GM12878 (cell line): ENCODE data around the gene SLC6A3. TPM values are rescaled to one million over a fixed set of nuclear protein-coding genes. Genes with fewer than 3 reads are reported as not detected.
A peak's percentile ranks its signal among the peaks of the same experiment; 100 is the strongest.

Experiments used
- ATAC-seq: fragments of 200-7000 bp; cut with Tn5 transposase; 3 replicates; pipeline ENCODE4 v1.9.1; 2020; ENCODE audit warnings: mild to moderate bottlenecking, moderate library complexity
- BruUV-seq: library from RNA; stranded (reverse); fragments of 400-500 nt; replicated peaks from 2 replicates; lab custom pipeline; 2021; lab: Mats Ljungman, UMichigan
- CTCF ChIA-PET: fragments of 300-600 bp; sonication (Branson Sonifier 250); formaldehyde crosslinking; extraction: SDS; loops from one replicate; lab custom pipeline; 2021; ENCODE audit warnings: inconsistent platforms; lab: Yijun Ruan, JAX
- POLR2A ChIA-PET: fragments of 350-600 bp; formaldehyde crosslinking; extraction: SDS; loops from one replicate; lab custom pipeline; 2021; ENCODE audit warnings: inconsistent platforms; lab: Charles Lee
- RAD21 ChIA-PET: fragments of 300-600 bp; sonication (Branson Sonifier 250); formaldehyde crosslinking; loops from one replicate; lab custom pipeline; 2023; ENCODE audit warnings: antibody characterized with exemption; ENCODE audit not compliant: unreplicated experiment; lab: Charles Lee
- SMC1A ChIA-PET: fragments of 300-600 bp; sonication (Branson Sonifier 250); formaldehyde crosslinking; loops from one replicate; lab custom pipeline; 2023; ENCODE audit not compliant: unreplicated experiment, uncharacterized antibody; lab: Charles Lee
- DNase-seq: peaks from one replicate; pipeline ENCODE4 v3.0.0-alpha.2; 2011; ENCODE audit warnings: low read depth, low spot score
- FAIRE-seq: peaks from 3 replicates; lab custom pipeline; 2011; peaks lifted over from hg19 to GRCh38; lab: Jason Lieb, UNC
- H2AFZ ChIP-seq: 2 replicates; pipeline ENCODE4 v1.6.0; 2011; ENCODE audit warnings: low read depth, low read length, control low read depth; ENCODE audit not compliant: control insufficient read depth
- H3K27ac ChIP-seq: 2 replicates; pipeline ENCODE4 v1.5.1; 2011; ENCODE audit warnings: control low read depth; ENCODE audit not compliant: control insufficient read depth, insufficient read depth
- H3K27me3 ChIP-seq, 2 experiments: replicated peaks in 1 of 2; 2 replicates each; pipeline versions ENCODE4 v1.6.0 to v1.6.1; 2011; ENCODE audit warnings: low read length in 1 of 2; ENCODE audit not compliant: control insufficient read depth in 2 of 2, insufficient read depth in 2 of 2
- H3K36me3 ChIP-seq, 2 experiments: 2 replicates each; pipeline ENCODE4 v1.5.1; 2011; ENCODE audit warnings: low read length in 1 of 2; ENCODE audit not compliant: control insufficient read depth in 2 of 2, insufficient read depth in 2 of 2
- H3K4me1 ChIP-seq: 2 replicates; pipeline ENCODE4 v1.6.1; 2011; ENCODE audit warnings: mild to moderate bottlenecking, low read length, moderate library complexity, mixed read lengths; ENCODE audit not compliant: control insufficient read depth, insufficient read depth
- H3K4me2 ChIP-seq: 2 replicates; pipeline ENCODE4 v1.6.0; 2011; ENCODE audit warnings: control low read depth; ENCODE audit not compliant: control insufficient read depth, insufficient read depth
- H3K4me3 ChIP-seq: fragments of 200-600 bp; sonication (generic); 2 replicates; pipeline ENCODE4 v1.5.1; 2016
- H3K79me2 ChIP-seq: 2 replicates; pipeline ENCODE4 v1.6.0; 2011; ENCODE audit warnings: low read length; ENCODE audit not compliant: control insufficient read depth, insufficient read depth
- H3K9ac ChIP-seq: 2 replicates; pipeline ENCODE4 v1.8.0; 2011; ENCODE audit warnings: low read length, control low read depth, mixed read lengths; ENCODE audit not compliant: control insufficient read depth, insufficient read depth
- H3K9me3 ChIP-seq: replicated peaks from 3 replicates; pipeline ENCODE4 v1.5.1; 2011; ENCODE audit warnings: mild to moderate bottlenecking, low read length; ENCODE audit not compliant: control insufficient read depth, insufficient read depth
- H4K20me1 ChIP-seq: 2 replicates; pipeline ENCODE4 v1.6.0; 2011; ENCODE audit not compliant: control insufficient read depth, insufficient read depth
- ATF7 ChIP-seq: fragments of 450-650 bp; IDR thresholded peaks from 2 replicates; pipeline ENCODE4 v1.6.1; 2016; ENCODE audit warnings: low read depth, mild to moderate bottlenecking
- CHD2 ChIP-seq: IDR thresholded peaks from 2 replicates; pipeline ENCODE4 v1.6.1; 2011; ENCODE audit warnings: low read depth, low read length, improper control_type of control experiment, borderline replicate concordance
- CHD4 ChIP-seq: fragments of 200-600 bp; sonication (generic); IDR thresholded peaks from 2 replicates; pipeline ENCODE4 v1.6.1; 2016; ENCODE audit warnings: mild to moderate bottlenecking
- ESRRA ChIP-seq: IDR thresholded peaks from 2 replicates; pipeline ENCODE4 v1.6.1; 2012; ENCODE audit warnings: mild to moderate bottlenecking, low read length, improper control_type of control experiment
- GABPA ChIP-seq: IDR thresholded peaks from 2 replicates; pipeline ENCODE4 v1.6.1; 2014; ENCODE audit warnings: antibody characterized with exemption, low read depth, mild to moderate bottlenecking, inconsistent platforms
- GATAD2B ChIP-seq: fragments of 450-650 bp; conservative IDR thresholded peaks from 2 replicates; pipeline ENCODE4 v1.6.1; 2017; ENCODE audit warnings: low read depth, mild to moderate bottlenecking, moderate library complexity
- HDGF ChIP-seq: fragments of 450-650 bp; IDR thresholded peaks from 2 replicates; pipeline ENCODE4 v1.6.1; 2016; ENCODE audit warnings: antibody characterized with exemption
- IKZF2 ChIP-seq, 2 experiments: fragments of 450-650 bp; IDR thresholded peaks; 2 replicates each; pipeline ENCODE4 v1.6.1; 2017; ENCODE audit warnings: mild to moderate bottlenecking in 2 of 2, moderate library complexity in 2 of 2
- KDM1A ChIP-seq: fragments of 200-600 bp; sonication (generic); IDR thresholded peaks from 2 replicates; pipeline ENCODE4 v1.6.1; 2016; ENCODE audit warnings: borderline replicate concordance
- MEF2A ChIP-seq: IDR thresholded peaks from 2 replicates; pipeline ENCODE4 v1.6.1; 2011; ENCODE audit warnings: low read depth, mild to moderate bottlenecking, low read length, moderate library complexity; ENCODE audit not compliant: insufficient read depth
- MTA2 ChIP-seq: fragments of 450-650 bp; IDR thresholded peaks from 2 replicates; pipeline ENCODE4 v1.6.1; 2016; ENCODE audit warnings: low read depth, mild to moderate bottlenecking, moderate library complexity
- MXI1 ChIP-seq: fragments of 150-350 bp; IDR thresholded peaks from 2 replicates; pipeline ENCODE4 v1.6.1; 2011; ENCODE audit warnings: low read depth, mild to moderate bottlenecking, inconsistent platforms, low read length, improper control_type of control experiment
- NBN ChIP-seq: fragments of 450-650 bp; IDR thresholded peaks from 2 replicates; pipeline ENCODE4 v1.6.1; 2016
- NR2F1 ChIP-seq: fragments of 450-650 bp; conservative IDR thresholded peaks from 2 replicates; pipeline ENCODE4 v1.6.1; 2017; ENCODE audit warnings: mild to moderate bottlenecking
- PAX5 ChIP-seq: IDR thresholded peaks from 2 replicates; pipeline ENCODE4 v1.6.1; 2011; ENCODE audit warnings: low read depth, low read length, borderline replicate concordance
- POU2F2 ChIP-seq: IDR thresholded peaks from 3 replicates; pipeline ENCODE4 v1.6.1; 2011; ENCODE audit warnings: low read depth, mild to moderate bottlenecking, low read length, borderline replicate concordance
- RCOR1 ChIP-seq: conservative IDR thresholded peaks from 2 replicates; pipeline ENCODE4 v1.6.1; 2012; ENCODE audit warnings: low read depth, low read length, improper control_type of control experiment
- RUNX3 ChIP-seq: IDR thresholded peaks from 2 replicates; pipeline ENCODE4 v1.6.1; 2012; ENCODE audit warnings: low read length, inconsistent platforms
- SMARCA5 ChIP-seq: fragments of 450-650 bp; IDR thresholded peaks from 2 replicates; pipeline ENCODE4 v1.6.1; 2017; ENCODE audit warnings: mild to moderate bottlenecking
- SP1 ChIP-seq: IDR thresholded peaks from one replicate; pipeline ENCODE4 v1.6.1; 2011; ENCODE audit warnings: low read depth, low read length
- SUPT20H ChIP-seq: IDR thresholded peaks from 2 replicates; pipeline ENCODE4 v1.6.1; 2011; ENCODE audit warnings: low read depth, mild to moderate bottlenecking, low read length, moderate library complexity, borderline replicate concordance; ENCODE audit not compliant: control insufficient read depth
- WGBS: methylation state at CpG from one replicate; pipeline ENCODE4 v1.1.6; 2016; ENCODE audit warnings: low lambda C conversion rate; ENCODE audit not compliant: insufficient replicate concordance, insufficient coverage; ENCODE audit errors: missing lambda C conversion rate; 5-methylcytosine and 5-hydroxymethylcytosine counted together
- in situ Hi-C: fragments of 300-500 bp; cut with MboI; formaldehyde crosslinking; loops from 9 replicates; pipeline ENCODE4 v1.14.3; 2018; ENCODE audit warnings: mixed read lengths
- intact Hi-C: fragments of 100-400 bp; cut with micrococcal nuclease; formaldehyde crosslinking; loops from one replicate; pipeline ENCODE4 v1.14.2; 2022; ENCODE audit not compliant: unreplicated experiment
- polyA plus RNA-seq, 11 experiments: library from polyadenylated mRNA; depleted of rRNA in 4 of 11; unstranded in 6 of 11; stranded (reverse) in 5 of 11; fragments of >200 nt; fragmentation: Nextera tagmentation in 4 of 11; fragmentation: Illumina TruSeq in 1 of 11; extraction: Ambion mirVana in 4 of 11; extraction: Trizol in 1 of 11; gene quantifications; 1 replicate in 1 of 11; 2 replicates in 10 of 11; pipeline versions ENCODE4 v1.2.1 to v1.2.3, GENCODE V29; 2011 to 2016; ENCODE audit warnings: inconsistent platforms in 2 of 11, missing spikeins in 2 of 11, low read depth in 1 of 11
- total RNA-seq, 4 experiments: library from RNA; depleted of rRNA in 3 of 4; stranded (reverse); fragments of >200 nt in 3 of 4; fragmentation: Illumina TruSeq in 1 of 4; extraction: Trizol in 1 of 4; gene quantifications; 2 replicates each; pipeline versions ENCODE4 v1.2.1 to v1.2.3, GENCODE V29; 2013 to 2021
- TF ChIP-seq, protein P1 (sequence below): fragments of 450-650 bp; IDR thresholded peaks from 2 replicates; pipeline ENCODE4 v1.6.1; 2017; ENCODE audit warnings: mild to moderate bottlenecking, low read depth, inconsistent platforms; ENCODE audit not compliant: poor library complexity, severe bottlenecking
- TF ChIP-seq, protein P2 (sequence below), 3 experiments: IDR thresholded peaks in 2 of 3; conservative IDR thresholded peaks in 1 of 3; 2 replicates each; pipeline ENCODE4 v1.5.1; 2011; ENCODE audit warnings: low read depth in 3 of 3, low read length in 3 of 3, mild to moderate bottlenecking in 3 of 3, control low read depth in 2 of 3, moderate library complexity in 2 of 3, inconsistent platforms in 1 of 3, mixed read lengths in 1 of 3; ENCODE audit not compliant: control insufficient read depth in 2 of 3, insufficient read depth in 1 of 3; ENCODE audit errors: extremely low read depth in 1 of 3

Gene SLC6A3
- total and polyA plus RNA-seq, 10 of the 15 experiments (the other 5 are each of a cell fraction or from before 2014, with no cell fraction given): 0.01 TPM; not detected in 9

DNA sequence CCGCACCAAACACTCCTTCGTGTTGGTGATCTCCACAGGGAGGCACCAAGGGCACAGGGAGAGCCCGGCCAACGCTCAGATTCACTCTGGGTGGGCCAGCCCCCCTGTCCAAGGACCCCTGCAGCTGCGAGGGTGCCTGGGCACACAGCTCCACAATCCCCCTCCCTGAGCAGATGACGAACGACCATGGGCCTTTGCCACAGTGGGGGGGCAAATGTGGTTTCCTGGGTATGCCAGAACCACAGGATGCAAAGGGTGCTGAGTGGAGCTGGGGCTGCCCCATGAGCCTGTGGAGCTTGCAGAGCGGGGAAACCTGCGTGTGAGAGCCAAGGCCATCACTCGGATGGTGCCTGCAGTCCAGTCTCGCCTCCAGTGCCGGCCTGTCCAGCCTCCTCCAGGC is 47.5 kb upstream of the SLC6A3 start:
- in situ Hi-C loops: no loop called here
- 42% methylated on average over 12 of the region's 12 CpGs for whole genome bisulfite sequencing
- intact Hi-C loops: loop anchor here (10.0 kb wide), 1 partner anchor 148 kb away; the partner anchor contains the start of gene CLPTM1L
- H3K4me3 ChIP-seq: peak overlapping the region; percentile 75; the same call in 1 of the 2 replicates
- peak overlapping the region; percentile 32 for H3K4me2 ChIP-seq
- FAIRE-seq: no peak
- H3K9me3 ChIP-seq: no peaks in the 10 kb centered on the region
- H3K79me2 ChIP-seq: peaks cover 79% of the 10 kb centered on the region
- BruUV-seq: no TSS peak
- RAD21 ChIA-PET: interaction anchor here (0.8 to 4.3 kb wide), 12 partner anchors 9 to 300 kb away, joined by 3 to 36 read pairs (median 4); partner anchors contain the start of gene LPCAT1
- peaks cover 83% of the 10 kb centered on the region for H3K4me1 ChIP-seq
- CTCF ChIA-PET: interaction anchor here (0.7 to 4.5 kb wide), 4 partner anchors 11 to 101 kb away, joined by 4 to 43 read pairs (median 8); no protein-coding TSS in a partner anchor
- POLR2A ChIA-PET: interaction anchor here (1.0 to 2.1 kb wide), 7 partner anchors 9 to 177 kb away, joined by 3 to 10 read pairs (median 4); no protein-coding TSS in a partner anchor
- H3K9ac ChIP-seq: peak overlapping the region; percentile 66
- H2AFZ ChIP-seq: no peak overlapping the region
- no peak for DNase-seq
- H4K20me1 ChIP-seq: no peaks in the 10 kb centered on the region
- H3K36me3 ChIP-seq: peaks cover 7 to 20% of the 10 kb centered on the region in 2 experiments
- SMC1A ChIA-PET: interaction anchor here (1.0 to 2.9 kb wide), 8 partner anchors 10 to 177 kb away, joined by 3 to 18 read pairs (median 6); partner anchors contain the start of gene LPCAT1
- H3K27ac ChIP-seq: peak overlapping the region; percentile 87
- H3K27me3 ChIP-seq: no peaks in the 10 kb centered on the region
- ATAC-seq: peak; percentile 2
- TF ChIP-seq GATAD2B (0 out of 2 replicates have a peak, but pooled peaks have one; percentile 41), SMARCA5 (no peak), CHD4 (no peak), SP1 (no peak), POU2F2 (peak; percentile 34; the same call in 1 of the 3 replicates), HDGF (peak; percentile 71; the same call in 1 of the 2 replicates), SUPT20H (no peak), MTA2 (peak; percentile 35; the same call in 1 of the 2 replicates), CHD2 (no peak), NBN (no peak), KDM1A (no peak), NR2F1 (0 out of 2 replicates have a peak, but pooled peaks have one; percentile 7), ESRRA (no peak), IKZF2 (IDR thresholded peaks at IDR 0.05) (peak; percentile 32 to 62), MXI1 (no peak), ATF7 (0 out of 2 replicates have a peak, but pooled peaks have one; percentile 19), RCOR1 (no peak), MEF2A (no peak), RUNX3 (no peak), GABPA (no peak), PAX5 (0 out of 2 replicates have a peak, but pooled peaks have one; percentile 5)
- TF ChIP-seq, protein P1, sequence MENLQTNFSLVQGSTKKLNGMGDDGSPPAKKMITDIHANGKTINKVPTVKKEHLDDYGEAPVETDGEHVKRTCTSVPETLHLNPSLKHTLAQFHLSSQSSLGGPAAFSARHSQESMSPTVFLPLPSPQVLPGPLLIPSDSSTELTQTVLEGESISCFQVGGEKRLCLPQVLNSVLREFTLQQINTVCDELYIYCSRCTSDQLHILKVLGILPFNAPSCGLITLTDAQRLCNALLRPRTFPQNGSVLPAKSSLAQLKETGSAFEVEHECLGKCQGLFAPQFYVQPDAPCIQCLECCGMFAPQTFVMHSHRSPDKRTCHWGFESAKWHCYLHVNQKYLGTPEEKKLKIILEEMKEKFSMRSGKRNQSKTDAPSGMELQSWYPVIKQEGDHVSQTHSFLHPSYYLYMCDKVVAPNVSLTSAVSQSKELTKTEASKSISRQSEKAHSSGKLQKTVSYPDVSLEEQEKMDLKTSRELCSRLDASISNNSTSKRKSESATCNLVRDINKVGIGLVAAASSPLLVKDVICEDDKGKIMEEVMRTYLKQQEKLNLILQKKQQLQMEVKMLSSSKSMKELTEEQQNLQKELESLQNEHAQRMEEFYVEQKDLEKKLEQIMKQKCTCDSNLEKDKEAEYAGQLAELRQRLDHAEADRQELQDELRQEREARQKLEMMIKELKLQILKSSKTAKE: no peak
- TF ChIP-seq, protein P2, sequence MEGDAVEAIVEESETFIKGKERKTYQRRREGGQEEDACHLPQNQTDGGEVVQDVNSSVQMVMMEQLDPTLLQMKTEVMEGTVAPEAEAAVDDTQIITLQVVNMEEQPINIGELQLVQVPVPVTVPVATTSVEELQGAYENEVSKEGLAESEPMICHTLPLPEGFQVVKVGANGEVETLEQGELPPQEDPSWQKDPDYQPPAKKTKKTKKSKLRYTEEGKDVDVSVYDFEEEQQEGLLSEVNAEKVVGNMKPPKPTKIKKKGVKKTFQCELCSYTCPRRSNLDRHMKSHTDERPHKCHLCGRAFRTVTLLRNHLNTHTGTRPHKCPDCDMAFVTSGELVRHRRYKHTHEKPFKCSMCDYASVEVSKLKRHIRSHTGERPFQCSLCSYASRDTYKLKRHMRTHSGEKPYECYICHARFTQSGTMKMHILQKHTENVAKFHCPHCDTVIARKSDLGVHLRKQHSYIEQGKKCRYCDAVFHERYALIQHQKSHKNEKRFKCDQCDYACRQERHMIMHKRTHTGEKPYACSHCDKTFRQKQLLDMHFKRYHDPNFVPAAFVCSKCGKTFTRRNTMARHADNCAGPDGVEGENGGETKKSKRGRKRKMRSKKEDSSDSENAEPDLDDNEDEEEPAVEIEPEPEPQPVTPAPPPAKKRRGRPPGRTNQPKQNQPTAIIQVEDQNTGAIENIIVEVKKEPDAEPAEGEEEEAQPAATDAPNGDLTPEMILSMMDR (IDR thresholded peaks at IDR 0.05 in 2 of 3, conservative IDR thresholded peaks at IDR 0.05 in 1 of 3; ENCODE audit: control insufficient read depth in 2 of 3, extremely low read depth in 1 of 3, insufficient read depth in 1 of 3, low read depth in 3 of 3, low read length in 3 of 3): 0 out of 6 replicates have a peak, but pooled peaks of 1 of the 3 experiments have one; percentile 0
